ENCODE measurements around the gene RPL22.

GRCh38 chr1:6166221-6166620 is 33.2 kb downstream of the RPL22 start:
- TF ChIP-seq CTCF (IDR thresholded peaks at IDR 0.05; ENCODE audit: low read length) = no peak
- no peak for TF ChIP-seq EZH2 (optimal IDR thresholded peaks at IDR 0.05; ENCODE audit: low read depth, low read length)

Data from MM.1S (cell line).